Ascending aorta (tissue), 2 donors: Measurements from ENCODE around the gene ZNF280B. TPM values are rescaled to one million over a fixed set of nuclear protein-coding genes. Genes with fewer than 3 reads are reported as not detected.

ENCODE experiments used
- DNase-seq, 2 donors: peaks; one replicate each; pipeline ENCODE4 v3.0.0-alpha.2; 2019; ENCODE audit warnings: low spot score in 2 of 2
- H3K27ac ChIP-seq, 2 donors: fragments of 200-600 bp; sonication (generic); one replicate each; pipeline ENCODE4 v1.5.1; 2016 to 2017; ENCODE audit warnings: mild to moderate bottlenecking in 1 of 2
- H3K27me3 ChIP-seq: fragments of 200-600 bp; sonication (generic); one replicate; pipeline ENCODE4 v1.5.1; 2017
- H3K36me3 ChIP-seq, 2 donors: fragments of 200-600 bp; sonication (generic); one replicate each; pipeline ENCODE4 v1.5.1; 2016
- H3K4me1 ChIP-seq, 2 donors: fragments of 200-600 bp; sonication (generic); one replicate each; pipeline ENCODE4 v1.5.1; 2016 to 2017; ENCODE audit warnings: mild to moderate bottlenecking in 1 of 2
- H3K4me3 ChIP-seq, 2 donors: fragments of 200-600 bp; sonication (generic); one replicate each; pipeline ENCODE4 v1.5.1; 2016 to 2017; ENCODE audit warnings: mild to moderate bottlenecking in 1 of 2
- H3K9me3 ChIP-seq, 2 donors: fragments of 200-600 bp; sonication (generic); one replicate each; pipeline ENCODE4 v1.5.1; 2016
- CTCF ChIP-seq, 3 experiments: fragments of 200-600 bp in 2 of 3; fragments of 450-650 bp in 1 of 3; sonication (generic) in 2 of 3; IDR thresholded peaks; one replicate each; pipeline ENCODE4 v1.5.1; 2016 to 2019; ENCODE audit warnings: antibody characterized with exemption in 3 of 3, mild to moderate bottlenecking in 1 of 3, moderate library complexity in 1 of 3
- intact Hi-C: fragments of 100-400 bp; cut with DNase I; formaldehyde crosslinking; loops from one replicate; pipeline ENCODE4 v1.15.1; 2023
- total RNA-seq: library from RNA; depleted of rRNA; stranded (reverse); fragments of >200 nt; gene quantifications from one replicate; pipeline ENCODE4 v1.1.0, GENCODE V29; 2016

ZNF280B gene
- total RNA-seq, 1 donor from 2014 or later = not detected

DNA sequence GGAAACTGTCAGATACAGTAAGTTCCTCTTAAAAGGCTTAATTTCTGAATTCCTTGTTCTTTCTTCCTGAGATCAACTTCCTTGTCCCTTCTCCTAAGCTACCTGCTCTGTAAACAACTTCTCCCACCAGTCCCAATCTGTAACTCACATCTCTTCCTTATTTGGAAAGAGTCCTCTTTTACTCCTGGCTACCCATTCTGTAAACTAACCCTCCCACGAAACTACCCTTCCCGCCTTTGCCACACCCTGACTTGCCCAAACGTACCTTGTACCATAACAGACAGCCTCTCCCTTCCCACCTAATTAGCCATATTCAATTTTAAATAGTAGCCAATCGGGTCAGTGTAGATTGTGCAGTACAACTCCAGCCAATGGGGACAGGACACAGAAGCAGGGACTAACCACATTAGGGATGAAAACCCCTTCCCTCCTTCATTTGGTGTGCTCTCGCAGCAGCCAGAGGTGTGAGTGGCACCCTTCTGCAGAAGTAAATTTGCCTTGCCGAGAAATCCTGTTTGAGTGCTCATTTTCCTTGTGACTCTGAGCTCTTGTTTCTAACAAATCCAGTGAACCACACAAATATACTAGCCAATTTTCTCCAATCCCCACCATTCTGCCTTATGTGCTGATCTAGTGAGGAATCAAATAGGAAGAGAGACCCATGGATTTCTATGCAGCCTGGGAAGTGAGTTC, 49.5 kb downstream of the ZNF280B start:
- Histone ChIP-seq H3K27me3 (no peaks in the 10 kb centered on the region), H3K4me3 (no peak overlapping the region), H3K4me1 (no peaks in the 10 kb centered on the region), H3K36me3 (no peaks in the 10 kb centered on the region), H3K27ac (no peak overlapping the region), H3K9me3 (peaks cover 0 to 18% of the 10 kb centered on the region in 2 donors)
- DNase-seq = no peak
- no peak for TF ChIP-seq CTCF (IDR thresholded peaks at IDR 0.05)
- intact Hi-C loops = no loop called here

DNA sequence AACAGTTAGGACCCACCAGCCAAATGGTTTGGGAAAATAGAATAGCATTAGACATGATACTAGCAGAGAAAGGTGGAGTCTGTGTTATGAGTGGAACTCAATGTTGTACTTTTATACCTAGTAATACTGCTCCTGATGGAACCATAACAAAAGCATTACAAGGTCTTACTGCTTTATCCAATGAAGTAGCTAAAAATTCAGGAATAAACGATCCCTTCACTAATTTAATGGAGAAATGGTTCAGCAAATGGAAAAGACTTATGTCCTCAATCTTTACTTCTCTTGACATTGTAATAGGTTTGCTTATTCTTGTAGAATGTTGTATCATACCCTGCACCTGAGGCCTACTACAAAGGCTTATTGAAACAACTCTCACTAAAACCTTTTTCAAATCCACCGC, 50.2 kb downstream of the ZNF280B start:
- intact Hi-C loops = no loop called here
- peaks cover 0 to 18% of the 10 kb centered on the region in 2 donors for H3K9me3 ChIP-seq
- H3K4me1 ChIP-seq = no peaks in the 10 kb centered on the region
- DNase-seq = no peak
- no peaks in the 10 kb centered on the region for H3K27me3 ChIP-seq
- no peak overlapping the region for H3K4me3 ChIP-seq
- no peak overlapping the region for H3K27ac ChIP-seq
- no peak for TF ChIP-seq CTCF (IDR thresholded peaks at IDR 0.05)
- H3K36me3 ChIP-seq = no peaks in the 10 kb centered on the region

GRCh38 chr22:22454997-22455396, 53.5 kb downstream of the ZNF280B start:
- peaks cover 0 to 18% of the 10 kb centered on the region in 2 donors for H3K9me3 ChIP-seq
- no peaks in the 10 kb centered on the region for H3K4me1 ChIP-seq
- no peak overlapping the region for H3K4me3 ChIP-seq
- intact Hi-C loops = no loop called here
- H3K36me3 ChIP-seq = no peaks in the 10 kb centered on the region
- DNase-seq = no peak
- H3K27me3 ChIP-seq = no peaks in the 10 kb centered on the region
- H3K27ac ChIP-seq = no peak overlapping the region
- TF ChIP-seq CTCF (IDR thresholded peaks at IDR 0.05) = no peak

DNA sequence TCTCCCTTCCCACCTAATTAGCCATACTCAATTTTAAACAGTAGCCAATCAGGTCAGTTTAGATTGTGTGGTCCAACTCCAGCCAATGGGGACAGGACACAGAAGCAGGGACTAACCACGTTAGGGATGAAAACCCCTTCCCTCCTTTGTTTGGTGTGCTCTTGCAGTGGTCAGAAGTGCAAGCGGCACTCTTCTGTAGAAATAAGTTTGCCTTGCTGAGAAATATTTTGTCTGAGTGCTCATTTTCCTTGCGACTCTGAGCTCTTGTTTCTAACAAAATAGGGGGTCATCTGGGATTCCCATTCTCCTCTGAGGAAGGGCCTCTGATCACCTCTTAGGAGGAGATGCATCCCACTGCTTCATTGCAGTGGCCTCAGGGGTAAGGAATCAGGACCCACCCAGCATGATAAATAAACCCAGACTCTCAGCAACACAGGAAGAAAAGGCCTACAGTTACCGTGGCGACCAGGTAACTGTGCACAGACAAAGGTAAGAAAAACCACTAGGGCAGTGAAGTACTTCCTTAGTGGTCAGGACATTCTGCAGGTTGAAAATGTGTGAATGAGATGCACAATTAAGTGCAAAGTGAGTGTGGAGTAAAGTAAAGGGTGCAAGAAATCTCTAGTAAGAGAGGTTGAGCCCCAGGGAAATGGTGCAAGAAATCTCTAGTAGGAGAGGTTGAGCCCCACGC, 55.4 kb downstream of the ZNF280B start:
- no peaks in the 10 kb centered on the region for H3K27me3 ChIP-seq
- intact Hi-C loops = no loop called here
- DNase-seq = no peak
- TF ChIP-seq CTCF (IDR thresholded peaks at IDR 0.05) = no peak
- H3K9me3 ChIP-seq = peaks cover 0 to 1% of the 10 kb centered on the region in 2 donors
- H3K27ac ChIP-seq = no peak overlapping the region
- H3K4me1 ChIP-seq = no peaks in the 10 kb centered on the region
- no peaks in the 10 kb centered on the region for H3K36me3 ChIP-seq
- no peak overlapping the region for H3K4me3 ChIP-seq

DNA sequence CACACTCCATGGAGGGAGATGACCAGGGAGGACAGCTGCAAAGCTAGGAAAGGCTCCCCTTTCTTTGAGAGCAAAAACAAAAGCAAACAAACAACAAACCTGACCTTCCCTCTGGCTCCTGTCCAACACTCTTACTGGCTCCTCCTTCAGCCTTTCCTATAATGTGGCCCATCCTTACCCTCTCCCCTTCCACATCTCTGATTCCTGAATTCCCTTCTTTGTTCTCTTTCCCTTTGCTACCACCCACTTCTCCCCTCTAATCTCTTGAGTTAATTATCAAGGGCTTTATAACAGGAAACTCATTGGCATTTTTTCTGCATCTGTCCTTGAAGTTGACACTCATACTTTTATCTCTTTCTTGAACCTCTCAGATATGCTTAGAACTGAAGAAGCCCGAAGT, 56.3 kb downstream of the ZNF280B start:
- Histone ChIP-seq H3K4me1 (no peaks in the 10 kb centered on the region), H3K4me3 (no peak overlapping the region), H3K36me3 (no peaks in the 10 kb centered on the region), H3K27ac (no peak overlapping the region), H3K27me3 (no peaks in the 10 kb centered on the region), H3K9me3 (no peaks in the 10 kb centered on the region)
- DNase-seq = no peak
- intact Hi-C loops = no loop called here
- TF ChIP-seq CTCF (IDR thresholded peaks at IDR 0.05) = no peak
